Chondrocyte (in vitro differentiated cells): ENCODE measurements around the gene C15orf62. TPM values are rescaled to one million over a fixed set of nuclear protein-coding genes. Genes with fewer than 3 reads are reported as not detected.

Experiments
- DNase-seq: peaks from one replicate; pipeline ENCODE4 v3.0.0; 2021; ENCODE audit warnings: mixed read lengths, low spot score
- H3K27ac Mint-ChIP-seq: one replicate; pipeline ENCODE4 v1.8.0; 2021; ENCODE audit warnings: mild to moderate bottlenecking, moderate library complexity, mixed read lengths; ENCODE audit not compliant: unreplicated experiment
- H3K27me3 Mint-ChIP-seq: 2 replicates; pipeline ENCODE4 v1.8.0; 2021; ENCODE audit warnings: low read depth, mixed read lengths
- H3K36me3 Mint-ChIP-seq: 2 replicates; pipeline ENCODE4 v1.8.0; 2021; ENCODE audit warnings: low read depth, mixed read lengths
- H3K4me1 Mint-ChIP-seq: 2 replicates; pipeline ENCODE4 v1.8.0; 2021; ENCODE audit warnings: low read depth, mild to moderate bottlenecking, mixed read lengths
- H3K4me3 Mint-ChIP-seq: one replicate; pipeline ENCODE4 v1.8.0; 2021; ENCODE audit warnings: mild to moderate bottlenecking, moderate library complexity, mixed read lengths; ENCODE audit not compliant: unreplicated experiment
- H3K9me3 Mint-ChIP-seq: 2 replicates; pipeline ENCODE4 v1.8.0; 2021; ENCODE audit warnings: low read depth, mixed read lengths
- total RNA-seq: library from RNA; stranded (reverse); gene quantifications from 3 replicates; pipeline ENCODE4 v1.2.1, GENCODE V29; 2021
- TF ChIP-seq, protein P1 (sequence below): fragments of 200-600 bp; sonication (generic); IDR thresholded peaks from 2 replicates; pipeline ENCODE4 v1.5.0; 2021; ENCODE audit warnings: antibody characterized with exemption, mild to moderate bottlenecking, moderate library complexity

C15orf62 gene
- total RNA-seq, 1 donor from 2014 or later: 0.12 TPM

DNA sequence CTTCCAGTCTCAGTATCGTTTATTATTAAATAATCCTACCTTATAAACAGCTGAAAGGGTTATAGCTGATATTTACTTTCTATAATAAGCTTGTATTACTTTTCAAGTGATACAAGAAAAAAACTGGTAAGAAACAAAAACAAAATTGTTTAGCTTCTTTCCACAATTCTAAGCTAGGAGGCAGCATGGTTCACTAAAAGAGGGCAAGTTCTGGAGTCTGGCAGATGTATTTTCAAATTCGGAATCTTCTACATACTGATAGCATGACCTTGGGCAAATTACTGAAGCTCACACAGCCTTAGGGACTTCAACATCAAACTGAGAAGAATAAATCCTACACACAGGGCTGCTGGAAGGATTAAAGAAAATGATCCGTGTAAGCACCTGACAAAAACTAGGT, 15.4 kb downstream of the C15orf62 start:
- peaks cover 13% of the 10 kb centered on the region for H3K4me1 Mint-ChIP-seq
- no peaks in the 10 kb centered on the region for H3K27me3 Mint-ChIP-seq
- H3K27ac Mint-ChIP-seq: no peak overlapping the region
- no peaks in the 10 kb centered on the region for H3K9me3 Mint-ChIP-seq
- no peak for DNase-seq
- TF ChIP-seq, protein P1, sequence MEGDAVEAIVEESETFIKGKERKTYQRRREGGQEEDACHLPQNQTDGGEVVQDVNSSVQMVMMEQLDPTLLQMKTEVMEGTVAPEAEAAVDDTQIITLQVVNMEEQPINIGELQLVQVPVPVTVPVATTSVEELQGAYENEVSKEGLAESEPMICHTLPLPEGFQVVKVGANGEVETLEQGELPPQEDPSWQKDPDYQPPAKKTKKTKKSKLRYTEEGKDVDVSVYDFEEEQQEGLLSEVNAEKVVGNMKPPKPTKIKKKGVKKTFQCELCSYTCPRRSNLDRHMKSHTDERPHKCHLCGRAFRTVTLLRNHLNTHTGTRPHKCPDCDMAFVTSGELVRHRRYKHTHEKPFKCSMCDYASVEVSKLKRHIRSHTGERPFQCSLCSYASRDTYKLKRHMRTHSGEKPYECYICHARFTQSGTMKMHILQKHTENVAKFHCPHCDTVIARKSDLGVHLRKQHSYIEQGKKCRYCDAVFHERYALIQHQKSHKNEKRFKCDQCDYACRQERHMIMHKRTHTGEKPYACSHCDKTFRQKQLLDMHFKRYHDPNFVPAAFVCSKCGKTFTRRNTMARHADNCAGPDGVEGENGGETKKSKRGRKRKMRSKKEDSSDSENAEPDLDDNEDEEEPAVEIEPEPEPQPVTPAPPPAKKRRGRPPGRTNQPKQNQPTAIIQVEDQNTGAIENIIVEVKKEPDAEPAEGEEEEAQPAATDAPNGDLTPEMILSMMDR: peak; percentile 40
- H3K36me3 Mint-ChIP-seq: no peaks in the 10 kb centered on the region
- H3K4me3 Mint-ChIP-seq: no peak overlapping the region

DNA sequence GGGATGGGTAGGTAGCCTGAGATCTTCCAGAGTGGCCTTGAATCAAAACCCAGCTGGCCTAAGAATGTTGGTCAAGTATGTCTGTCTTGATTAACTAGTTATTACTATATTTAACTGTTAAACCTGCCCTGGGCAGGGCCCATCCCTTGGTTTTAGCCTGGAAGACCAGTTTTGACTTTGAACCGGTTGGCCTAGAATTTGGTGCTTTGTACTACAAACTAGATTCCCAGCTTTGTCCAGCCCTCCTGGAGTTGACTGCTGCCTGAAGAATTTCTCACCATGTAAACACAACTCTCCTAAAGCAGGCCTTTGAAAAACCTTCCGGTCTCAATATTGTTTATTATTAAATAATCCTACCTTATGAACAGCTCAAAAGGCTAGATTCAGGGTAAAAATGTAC, 16.0 kb downstream of the C15orf62 start:
- no peak overlapping the region for H3K4me3 Mint-ChIP-seq
- no peaks in the 10 kb centered on the region for H3K9me3 Mint-ChIP-seq
- DNase-seq: no peak
- no peaks in the 10 kb centered on the region for H3K27me3 Mint-ChIP-seq
- no peaks in the 10 kb centered on the region for H3K36me3 Mint-ChIP-seq
- TF ChIP-seq, protein P1: no peak
- peaks cover 16% of the 10 kb centered on the region for H3K4me1 Mint-ChIP-seq
- no peak overlapping the region for H3K27ac Mint-ChIP-seq

DNA sequence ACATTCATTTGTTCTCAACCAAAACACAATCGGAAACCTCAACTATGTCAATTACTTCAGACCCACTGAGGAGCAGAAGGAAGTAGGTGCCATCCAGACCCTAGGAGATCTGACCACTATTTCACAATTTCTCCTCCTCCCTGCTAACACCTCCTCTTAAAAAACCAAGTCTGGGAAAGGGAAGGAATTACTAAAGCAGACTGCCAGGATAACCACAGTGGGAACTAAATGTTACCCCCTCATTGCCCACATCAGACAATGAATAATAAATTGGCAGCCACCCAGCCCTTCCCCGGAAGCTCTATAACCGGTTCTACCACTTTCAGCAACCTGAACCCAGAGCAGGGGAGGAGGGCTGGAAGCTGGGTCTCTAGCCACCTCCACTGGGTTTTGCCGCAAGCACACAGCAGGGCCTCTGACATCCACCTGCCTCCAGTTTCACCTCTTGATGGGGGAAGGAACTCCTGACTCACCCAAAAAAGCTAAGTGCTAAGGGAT, 17.6 kb downstream of the C15orf62 start:
- H3K4me3 Mint-ChIP-seq: no peak overlapping the region
- H3K9me3 Mint-ChIP-seq: no peaks in the 10 kb centered on the region
- H3K27me3 Mint-ChIP-seq: no peaks in the 10 kb centered on the region
- H3K27ac Mint-ChIP-seq: peak overlapping the region; percentile 57
- DNase-seq: no peak
- TF ChIP-seq, protein P1: no peak
- peaks cover 16% of the 10 kb centered on the region for H3K4me1 Mint-ChIP-seq
- no peaks in the 10 kb centered on the region for H3K36me3 Mint-ChIP-seq

DNA sequence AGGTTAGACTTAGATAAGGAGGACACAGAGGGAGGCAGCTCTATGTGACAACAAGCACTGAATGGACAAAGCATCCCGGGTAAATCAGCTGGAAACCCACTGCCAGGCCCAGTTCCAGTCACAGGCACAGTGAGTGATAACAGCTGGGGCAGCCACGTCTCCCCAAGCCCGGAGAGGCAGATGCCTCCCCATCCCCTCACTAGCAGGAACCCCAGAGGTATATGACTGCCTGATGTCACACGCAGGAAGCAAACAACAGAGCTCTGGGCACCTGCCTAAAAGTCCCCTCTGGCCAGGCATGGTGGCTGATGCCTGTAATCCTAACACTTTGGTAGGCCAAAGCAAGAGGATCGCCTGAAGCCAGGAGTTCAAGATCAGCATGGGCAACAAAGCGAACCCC, 18.2 kb downstream of the C15orf62 start:
- TF ChIP-seq, protein P1: no peak
- Mint-ChIP-seq H3K9me3 (no peaks in the 10 kb centered on the region), H3K36me3 (no peaks in the 10 kb centered on the region), H3K27me3 (no peaks in the 10 kb centered on the region), H3K27ac (no peak overlapping the region), H3K4me1 (peaks cover 17% of the 10 kb centered on the region), H3K4me3 (no peak overlapping the region)
- no peak for DNase-seq

DNA sequence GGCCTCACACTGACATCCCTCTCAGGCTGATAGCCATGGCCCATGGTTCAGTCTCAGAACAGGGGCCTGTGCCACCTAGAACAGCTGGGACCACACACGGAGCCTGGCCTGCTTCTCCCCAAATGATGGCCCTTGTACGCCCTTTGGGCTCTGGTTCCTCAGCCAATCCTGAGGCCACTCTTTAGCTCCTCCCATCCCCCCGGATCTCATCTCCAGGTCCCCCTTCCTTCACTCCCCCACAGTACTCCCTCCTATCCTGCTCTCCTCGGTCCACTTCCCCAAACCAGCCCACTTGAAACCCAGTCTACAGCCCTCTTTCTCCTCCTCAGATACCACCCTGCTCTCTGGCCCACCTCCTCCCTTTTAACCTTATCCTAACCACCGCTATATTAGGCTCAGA, 19.3 kb downstream of the C15orf62 start:
- H3K27me3 Mint-ChIP-seq: no peaks in the 10 kb centered on the region
- peaks cover 26% of the 10 kb centered on the region for H3K4me1 Mint-ChIP-seq
- H3K9me3 Mint-ChIP-seq: no peaks in the 10 kb centered on the region
- no peak overlapping the region for H3K27ac Mint-ChIP-seq
- H3K36me3 Mint-ChIP-seq: peaks cover 2% of the 10 kb centered on the region
- TF ChIP-seq, protein P1: no peak
- no peak for DNase-seq
- H3K4me3 Mint-ChIP-seq: no peak overlapping the region
